NCI-H187 treated with DMSO at 0.1 percent for 48 hours (cell line): ENCODE data around the gene MFAP1.

Experiments used
- DNase-seq: peaks from one replicate; lab custom pipeline; 2025; lab: John Stamatoyannopoulos, UW

Gene MFAP1

DNA sequence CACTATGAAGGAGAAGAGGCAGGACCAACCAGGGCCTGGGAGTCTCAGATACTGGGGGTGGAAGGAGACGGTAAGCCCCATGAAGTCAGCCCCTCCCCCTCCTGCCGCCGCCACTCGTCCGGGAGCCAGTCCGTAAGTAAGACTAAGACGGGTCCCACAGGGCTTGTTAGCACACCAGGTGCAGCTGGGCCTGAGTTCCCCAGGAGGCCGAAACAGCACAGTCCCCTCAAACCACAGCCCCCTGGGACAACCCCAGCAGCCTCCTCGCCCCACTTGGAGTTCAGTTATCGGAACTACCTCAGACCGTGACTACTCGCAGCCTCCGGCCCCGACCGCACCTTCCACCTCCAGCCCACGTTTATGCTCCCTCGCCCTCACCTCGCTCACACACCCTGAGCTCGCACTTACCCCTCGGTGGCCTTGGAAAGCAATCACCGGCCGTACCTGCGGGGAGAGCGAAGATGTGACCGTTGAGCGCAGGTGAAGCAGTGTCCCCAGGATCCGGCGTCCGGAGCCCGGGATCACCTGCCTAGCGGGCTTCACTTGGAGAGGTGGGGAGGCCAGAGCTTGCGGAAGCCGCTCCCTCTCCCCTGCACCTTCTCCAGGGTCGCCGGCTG is 48.3 kb downstream of the MFAP1 start:
- no peak for DNase-seq

DNA sequence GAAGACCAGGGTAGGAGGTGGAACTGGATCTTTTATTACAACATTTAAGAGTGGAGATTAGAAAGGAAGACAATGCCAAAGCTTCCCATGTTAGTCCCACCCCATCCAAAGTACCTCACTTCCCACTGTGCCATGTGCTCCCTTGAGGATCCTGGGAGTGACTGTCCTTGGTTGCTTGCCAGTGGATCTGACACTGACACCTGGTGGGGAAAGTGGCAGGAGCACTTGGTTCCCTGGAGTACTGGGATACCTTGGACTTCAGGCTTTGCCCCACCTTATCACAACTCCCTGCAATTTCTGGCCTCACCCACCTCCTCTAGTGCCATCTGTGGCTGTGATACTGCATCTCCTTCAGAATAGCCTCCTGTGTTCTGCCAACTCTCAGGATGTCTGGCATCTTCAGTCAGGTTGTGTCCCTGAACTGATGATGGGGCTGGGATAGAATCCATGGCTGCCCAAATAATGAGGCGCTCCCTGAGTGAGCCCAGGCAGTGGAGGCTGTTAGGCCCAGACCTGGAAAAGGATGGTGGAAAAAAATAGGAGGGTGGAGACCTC is 49.0 kb downstream of the MFAP1 start:
- peak; percentile 27 for DNase-seq

DNA sequence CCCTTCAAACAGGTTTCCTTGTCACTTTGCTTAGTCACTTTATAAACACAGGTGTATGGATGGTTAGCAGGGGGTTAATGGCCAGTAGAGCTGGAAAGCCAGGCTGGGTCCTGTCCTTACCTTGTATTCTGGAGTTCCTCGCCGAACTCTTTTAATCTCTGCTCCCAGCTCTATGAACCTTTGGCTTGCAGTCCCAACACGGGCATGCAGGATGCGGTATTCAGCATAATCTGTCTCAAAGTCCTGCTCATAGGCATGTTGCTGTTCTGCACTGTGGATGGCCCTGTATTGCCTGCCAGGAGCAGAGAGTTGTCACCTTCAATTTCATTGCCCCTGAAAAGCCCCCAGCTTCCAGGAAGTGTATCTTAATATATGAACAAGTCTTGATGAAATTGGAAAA is 50.4 kb downstream of the MFAP1 start:
- DNase-seq, result no peak

DNA sequence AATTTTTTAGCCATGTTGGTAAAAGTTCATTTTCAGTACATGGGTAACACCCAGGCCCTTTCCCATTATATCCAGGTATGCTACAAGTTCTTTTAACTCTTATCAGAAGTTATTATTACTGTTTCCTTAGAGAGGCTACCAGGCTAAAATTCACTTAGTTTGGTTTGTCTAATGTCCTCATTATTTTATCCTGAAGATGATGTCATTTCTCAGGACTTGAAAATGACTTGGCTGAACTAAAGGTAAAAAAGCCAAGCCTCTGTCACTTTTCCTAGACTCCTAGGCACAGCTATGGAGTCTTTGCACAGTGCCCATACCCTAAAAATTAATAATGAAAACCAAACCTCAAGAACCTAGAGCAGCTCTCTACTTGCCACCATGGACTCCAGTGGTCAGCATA is 51.9 kb downstream of the MFAP1 start:
- no peak for DNase-seq

DNA sequence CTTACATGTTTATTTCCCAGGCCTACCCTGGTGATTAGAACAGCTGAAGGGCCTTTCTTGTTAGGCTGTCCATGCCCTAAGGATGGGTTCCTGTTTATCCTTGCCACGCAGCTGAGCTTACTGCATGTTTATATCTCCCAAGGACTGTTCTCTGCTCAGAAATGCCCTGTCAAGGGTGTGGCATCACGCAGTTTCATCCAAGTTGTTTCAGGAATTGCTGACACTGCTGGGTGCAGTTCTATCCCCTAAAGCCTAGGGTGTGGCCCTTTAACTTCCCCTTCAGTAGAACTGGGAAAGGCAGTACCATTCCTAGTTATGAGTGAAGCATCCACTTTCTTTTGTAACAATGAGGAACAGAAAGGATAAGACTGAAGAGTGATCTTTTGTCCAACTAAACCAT is 52.7 kb downstream of the MFAP1 start:
- DNase-seq, result no peak

DNA sequence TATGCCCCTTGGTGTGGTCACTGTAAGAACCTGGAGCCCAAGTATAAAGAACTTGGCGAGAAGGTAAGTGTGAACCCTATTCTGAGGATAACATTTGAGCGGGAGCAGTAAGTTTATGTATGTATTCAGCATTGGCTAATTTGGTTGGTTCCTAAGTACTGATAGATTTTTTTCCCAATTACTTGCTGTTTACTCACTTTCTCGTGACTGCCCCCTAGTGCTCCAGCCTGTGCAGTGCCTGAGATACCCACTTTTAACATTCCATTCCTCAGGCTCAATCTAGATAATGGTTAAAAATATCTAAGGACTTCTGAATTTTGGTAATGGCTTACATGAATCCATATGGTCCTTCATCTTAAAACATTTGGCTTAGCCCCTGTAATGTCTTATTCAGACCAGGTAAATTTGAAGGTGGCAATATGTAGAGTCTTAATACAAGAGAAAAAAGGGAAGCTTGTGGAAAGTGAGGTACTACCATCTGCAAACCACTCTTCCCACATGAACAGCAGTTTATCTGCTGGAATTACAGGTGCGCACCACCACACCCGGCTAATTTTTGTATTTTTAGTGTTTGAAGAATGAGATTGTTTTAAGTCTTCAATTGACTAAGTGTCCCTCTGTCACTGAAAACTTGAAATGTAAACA is 54.8 kb downstream of the MFAP1 start:
- DNase-seq, result no peak

DNA sequence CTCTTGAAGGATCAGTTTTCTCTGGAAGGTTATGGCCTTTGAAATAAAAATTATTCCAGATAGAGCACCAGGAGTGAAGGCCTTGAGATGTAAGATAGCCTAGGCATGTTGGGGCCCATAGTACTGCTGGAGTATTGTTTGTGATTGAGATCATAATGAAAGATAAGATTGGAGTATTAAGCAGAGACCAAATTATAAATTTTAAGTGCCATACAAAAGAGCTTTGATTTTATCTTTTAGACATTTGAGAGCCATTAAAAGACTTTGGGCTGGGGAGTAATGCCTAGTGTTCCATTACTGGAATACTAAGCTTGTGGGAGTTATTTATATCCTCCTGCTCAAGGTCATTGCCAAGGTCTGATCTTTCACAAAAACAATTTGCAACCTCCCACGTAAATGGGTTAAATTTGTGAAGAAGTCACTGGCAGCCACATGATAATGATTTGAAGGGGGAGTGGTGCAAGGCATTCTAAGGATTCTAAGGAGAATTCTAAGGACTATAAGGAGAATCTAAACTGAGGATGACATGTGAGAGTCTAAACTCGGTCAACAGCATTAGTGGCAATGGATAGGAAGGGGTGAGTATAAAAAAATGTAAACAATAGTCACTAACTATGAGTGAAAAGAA is 60.6 kb downstream of the MFAP1 start:
- DNase-seq, result no peak

DNA sequence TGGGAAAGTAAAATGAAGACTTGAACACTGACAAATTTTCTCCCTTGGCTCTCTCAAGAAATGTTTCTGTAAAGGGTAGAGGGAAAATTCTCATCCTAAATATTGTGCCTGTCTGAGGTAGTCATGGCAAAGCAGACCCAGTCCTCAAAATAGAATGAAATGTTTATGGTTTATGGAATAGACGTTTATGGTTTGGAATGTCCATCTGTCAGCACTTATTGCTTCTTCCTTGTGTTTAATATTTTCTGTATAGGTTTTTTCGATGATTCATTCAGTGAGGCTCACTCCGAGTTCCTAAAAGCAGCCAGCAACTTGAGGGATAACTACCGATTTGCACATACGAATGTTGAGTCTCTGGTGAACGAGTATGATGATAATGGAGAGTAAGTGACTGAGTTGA is 61.7 kb downstream of the MFAP1 start:
- DNase-seq, result no peak
